ENCODE results near the gene RELB. TPM values are rescaled to one million over a fixed set of nuclear protein-coding genes. Genes with fewer than 3 reads are reported as not detected.

RELB gene
- total RNA-seq, 8 experiments from 2014 or later: 1.7 to 15.4 (median 5.4) TPM

DNA sequence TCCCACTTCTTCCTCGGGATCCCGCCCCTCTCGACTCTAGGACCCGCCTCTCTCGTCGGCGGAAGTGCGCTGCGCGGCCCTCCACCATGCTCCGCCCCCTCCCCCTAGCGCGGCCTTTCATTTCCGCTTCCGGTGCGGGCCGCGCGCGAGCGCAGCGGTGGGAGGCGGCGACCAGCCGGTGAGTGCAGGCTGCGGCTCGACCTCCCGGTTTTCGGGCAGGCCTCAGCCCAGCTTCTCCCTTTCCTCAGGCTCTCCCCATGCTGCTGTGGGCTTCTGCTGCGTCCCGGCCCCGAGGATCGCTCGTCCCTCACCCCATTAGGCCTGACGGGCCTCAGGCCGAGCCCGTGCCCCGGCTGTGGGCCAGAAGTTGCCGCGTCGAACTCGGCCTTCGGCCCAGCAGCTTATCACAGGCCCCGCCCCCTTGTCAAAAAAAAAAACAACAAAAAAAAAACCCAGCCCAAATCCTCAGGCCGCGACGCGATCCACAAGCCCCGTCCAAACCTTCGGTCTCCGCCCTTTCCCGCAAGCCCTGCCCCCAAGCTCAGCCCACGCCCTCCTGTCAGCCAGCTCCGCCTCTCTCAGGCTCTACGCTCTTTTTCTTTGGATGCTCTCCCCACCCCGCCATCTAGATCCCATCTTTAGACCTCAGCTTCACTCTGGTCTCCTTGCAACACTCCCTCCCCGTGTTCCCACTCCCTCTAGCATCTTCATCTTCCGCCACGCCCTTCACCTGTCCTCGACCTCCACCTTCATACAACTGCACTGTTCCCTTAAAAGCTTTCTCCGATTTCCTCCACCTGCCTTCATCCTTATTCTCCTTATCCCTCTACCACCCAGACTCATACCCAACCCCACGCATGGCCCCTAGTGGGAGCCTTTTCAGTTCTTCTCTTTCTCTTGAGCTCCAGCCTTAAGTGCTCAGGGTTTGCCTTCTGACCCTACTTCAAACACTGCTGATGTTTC is 37.9 kb downstream of the RELB start, which contains the start of gene CLASRP:
Gene CLASRP, plus strand, starts transcription at position 115 of the 963 bp plus-strand sequence. CDS start 1,168 bp downstream, outside the sequence.
- ATAC-seq (replicated peaks in 6 of 8): peak; percentile 93 to 98 (median 96)
- WGBS, 10 experiments: 0 to 9% (median 0%) methylated on average over 2 to 26 of the region's 62 CpGs; no CpG with 5 or more reads in 2 of the 10 experiments
- in situ Hi-C loops (cut with MboI; ENCODE audit: low pct_unique_long_range_greater_than_20kb in 2 of 9, low sequenced_read_pairs in 9 of 9, unreplicated experiment in 9 of 9): no loop called here

DNA sequence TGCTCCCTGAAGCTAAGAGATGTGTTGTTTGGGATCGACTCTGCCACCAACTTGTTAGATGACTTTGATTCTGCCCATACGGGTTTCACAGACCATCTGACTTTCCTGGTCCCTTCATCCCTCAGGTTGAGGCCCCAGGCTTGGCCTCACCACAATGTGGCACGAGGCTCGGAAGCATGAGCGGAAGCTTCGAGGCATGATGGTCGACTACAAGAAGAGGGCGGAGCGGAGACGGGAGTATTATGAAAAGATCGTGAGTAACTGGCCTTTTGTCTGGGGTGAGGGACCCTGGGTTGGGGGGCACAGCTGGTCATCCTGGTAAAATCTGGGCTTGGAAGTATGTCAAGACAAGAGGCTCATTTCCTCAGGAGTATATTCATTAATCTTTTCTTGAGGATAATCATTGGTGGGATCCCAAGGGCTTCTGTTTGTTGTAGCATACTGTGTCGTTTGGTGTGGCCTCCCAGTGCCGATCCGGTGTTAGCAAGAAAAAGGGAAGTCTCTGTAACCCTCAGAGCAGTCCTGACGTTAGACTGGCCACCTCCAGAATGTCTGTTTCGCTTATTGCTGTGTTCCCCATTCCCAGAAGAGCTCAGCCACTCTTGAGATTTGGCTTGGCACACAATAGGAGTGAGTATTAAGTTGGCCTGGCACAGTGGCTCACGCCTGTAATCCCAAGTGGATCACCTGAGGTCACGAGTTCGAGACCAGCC is 39.0 kb downstream of the RELB start:
- Histone ChIP-seq H3K4me3 (peak overlapping the region; percentile 74 to 96 (median 81)), H3K4me1 (replicated peaks in 1 of 2) (peaks cover 7 to 11% of the 10 kb centered on the region in 2 donors), H3K27ac (no peak overlapping the region)
- in situ Hi-C loops (cut with MboI; ENCODE audit: low pct_unique_long_range_greater_than_20kb in 2 of 9, low sequenced_read_pairs in 9 of 9, unreplicated experiment in 9 of 9): no loop called here
- WGBS, 10 experiments: 20 to 100% (median 87%) methylated on average over 1 to 12 of the region's 19 CpGs; no CpG with 5 or more reads in 2 of the 10 experiments
- no peak for ATAC-seq (replicated peaks in 6 of 8)

More for the DNA sequence above, 37.9 kb downstream of the RELB start, which contains the start of gene CLASRP:
- Histone ChIP-seq H3K27ac (peak within 1 kb of the TSS; percentile 86 to 92), H3K4me3 (peak within 1 kb of the TSS; percentile 74 to 96 (median 81)), H3K4me1 (replicated peaks in 1 of 2) (peaks cover 7 to 11% of the 10 kb centered on the region in 2 donors)

DNA sequence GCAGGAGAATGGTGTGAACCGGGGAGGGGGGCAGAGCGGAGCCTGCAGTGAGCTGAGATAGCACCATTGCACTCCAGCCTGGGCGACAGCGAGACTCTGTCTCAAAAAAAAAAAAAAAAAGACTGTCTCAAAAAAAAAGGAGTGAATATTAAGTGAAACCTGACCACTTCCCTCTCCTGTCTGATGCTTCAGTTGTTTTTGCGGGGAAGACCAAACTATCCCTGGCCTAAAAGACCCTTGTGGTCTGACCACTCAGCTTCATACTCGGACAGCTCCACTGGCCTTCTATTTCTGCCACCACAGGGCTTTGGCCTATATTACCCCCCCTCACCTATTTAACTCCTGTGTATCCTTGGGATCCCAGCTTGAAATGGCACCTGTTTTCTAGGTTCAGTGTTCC is 39.9 kb downstream of the RELB start:
- 84 to 97% (median 93%) methylated on average over 2 to 6 of the region's 6 CpGs; no CpG with 5 or more reads in 4 of the 10 experiments for WGBS, 10 experiments
- Histone ChIP-seq H3K27ac (no peak overlapping the region), H3K4me1 (replicated peaks in 1 of 2) (peaks cover 7 to 11% of the 10 kb centered on the region in 2 donors), H3K4me3 (no peak overlapping the region)
- in situ Hi-C loops (cut with MboI; ENCODE audit: low pct_unique_long_range_greater_than_20kb in 2 of 9, low sequenced_read_pairs in 9 of 9, unreplicated experiment in 9 of 9): no loop called here
- ATAC-seq (replicated peaks in 6 of 8): no peak

DNA sequence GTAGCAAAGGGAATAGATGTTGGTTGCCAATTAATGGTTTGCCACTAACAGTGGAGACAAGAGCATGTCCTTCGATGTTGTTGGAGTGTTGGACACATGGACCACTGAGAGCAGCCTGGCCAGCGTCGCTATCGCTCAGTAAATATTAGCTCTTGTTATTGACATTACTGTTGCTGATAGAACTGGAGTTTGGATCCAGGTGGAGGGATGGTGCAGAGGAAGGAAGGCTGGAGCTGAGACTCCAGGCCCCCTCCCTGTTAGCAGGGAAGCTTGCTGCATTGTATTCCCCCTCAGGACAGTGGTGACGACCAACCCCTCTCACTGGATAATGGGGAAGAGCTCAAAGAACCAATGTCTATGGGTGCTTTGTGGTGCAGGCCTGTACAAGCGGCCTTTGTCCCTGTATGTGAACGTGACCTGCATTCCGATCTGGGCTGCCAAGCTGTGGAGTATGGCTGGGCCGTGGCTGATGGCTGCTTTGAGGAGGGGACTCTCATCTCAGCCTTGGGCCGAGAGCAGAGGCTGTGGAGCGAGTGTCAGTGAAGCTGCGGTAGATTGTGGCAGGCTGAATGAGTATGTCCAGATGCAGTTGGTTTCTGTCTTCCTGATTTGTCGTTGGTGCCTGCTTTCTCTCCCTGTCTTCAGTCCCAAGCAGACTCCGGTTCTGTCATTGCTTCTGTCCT is 44.5 kb downstream of the RELB start:
- 67 to 98% (median 92%) methylated on average over 2 to 10 of the region's 14 CpGs; no CpG with 5 or more reads in 1 of the 10 experiments for WGBS, 10 experiments
- Histone ChIP-seq H3K4me3 (no peak overlapping the region), H3K27ac (no peak overlapping the region), H3K4me1 (replicated peaks in 1 of 2) (no peaks in the 10 kb centered on the region)
- ATAC-seq (replicated peaks in 6 of 8): peak in 4 of 8 experiments; percentile 30 to 96 (median 78)
- in situ Hi-C loops (cut with MboI; ENCODE audit: low pct_unique_long_range_greater_than_20kb in 2 of 9, low sequenced_read_pairs in 9 of 9, unreplicated experiment in 9 of 9): no loop called here

DNA sequence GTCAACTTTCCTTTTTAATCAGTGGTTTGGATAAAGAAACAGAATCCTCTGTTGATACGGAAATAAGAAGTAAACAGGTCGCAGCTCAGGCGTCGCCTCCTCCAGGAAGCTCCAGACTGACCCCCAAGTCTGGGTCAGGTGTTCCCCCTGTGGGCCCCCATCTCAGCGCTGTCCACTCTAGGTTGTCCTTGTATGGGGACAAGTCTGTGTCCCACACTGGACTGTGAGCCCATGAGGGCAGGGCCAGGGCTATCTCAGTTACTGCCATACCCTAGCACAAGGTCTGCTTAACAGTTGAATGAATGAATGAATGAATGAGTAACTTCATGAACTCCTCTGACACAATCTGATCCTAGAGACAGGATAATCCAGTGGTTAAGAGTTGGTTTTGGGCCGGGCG is 45.1 kb downstream of the RELB start:
- Histone ChIP-seq H3K4me1 (replicated peaks in 1 of 2) (no peaks in the 10 kb centered on the region), H3K27ac (no peak overlapping the region), H3K4me3 (no peak overlapping the region)
- in situ Hi-C loops (cut with MboI; ENCODE audit: low pct_unique_long_range_greater_than_20kb in 2 of 9, low sequenced_read_pairs in 9 of 9, unreplicated experiment in 9 of 9): no loop called here
- no peak for ATAC-seq (replicated peaks in 6 of 8)
- WGBS, 10 experiments: 95 to 100% (median 100%) methylated on average over 1 to 7 of the region's 7 CpGs; no CpG with 5 or more reads in 4 of the 10 experiments

DNA sequence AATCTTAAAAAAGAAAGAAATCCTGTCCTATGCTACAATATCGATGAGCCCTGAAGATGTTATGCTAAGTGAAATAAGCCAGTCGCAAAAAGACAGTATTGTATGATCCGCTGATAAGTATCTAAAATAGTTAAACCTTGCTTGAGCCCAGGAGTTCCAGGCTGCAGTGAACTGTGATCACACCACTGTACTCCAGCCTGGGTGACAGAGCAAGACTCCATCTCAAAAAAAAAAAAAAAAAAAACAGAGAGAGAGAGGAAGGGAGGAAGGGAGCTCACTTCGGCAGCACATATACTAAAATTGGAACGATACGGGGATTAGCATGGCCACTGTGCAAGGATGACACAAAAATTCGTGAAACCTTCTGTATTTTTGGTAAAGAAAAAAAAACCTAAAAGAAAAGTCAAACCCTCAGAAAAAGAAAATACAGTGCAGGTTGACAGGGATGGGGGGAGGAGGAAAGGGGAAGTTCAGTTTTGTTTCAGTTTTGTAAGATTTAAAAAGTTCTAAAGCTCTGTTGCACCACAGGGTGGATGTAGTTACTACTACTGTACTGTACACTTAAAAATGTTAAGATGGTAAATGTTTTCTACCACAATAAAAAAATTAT is 46.0 kb downstream of the RELB start:
- ATAC-seq (replicated peaks in 6 of 8): no peak
- no peaks in the 10 kb centered on the region for H3K4me1 ChIP-seq (replicated peaks in 1 of 2)
- 56 to 100% (median 92%) methylated on average over 3 to 7 of the region's 7 CpGs for WGBS, 10 experiments
- H3K27ac ChIP-seq: no peak overlapping the region
- no peak overlapping the region for H3K4me3 ChIP-seq
- in situ Hi-C loops (cut with MboI; ENCODE audit: low pct_unique_long_range_greater_than_20kb in 2 of 9, low sequenced_read_pairs in 9 of 9, unreplicated experiment in 9 of 9): no loop called here

DNA sequence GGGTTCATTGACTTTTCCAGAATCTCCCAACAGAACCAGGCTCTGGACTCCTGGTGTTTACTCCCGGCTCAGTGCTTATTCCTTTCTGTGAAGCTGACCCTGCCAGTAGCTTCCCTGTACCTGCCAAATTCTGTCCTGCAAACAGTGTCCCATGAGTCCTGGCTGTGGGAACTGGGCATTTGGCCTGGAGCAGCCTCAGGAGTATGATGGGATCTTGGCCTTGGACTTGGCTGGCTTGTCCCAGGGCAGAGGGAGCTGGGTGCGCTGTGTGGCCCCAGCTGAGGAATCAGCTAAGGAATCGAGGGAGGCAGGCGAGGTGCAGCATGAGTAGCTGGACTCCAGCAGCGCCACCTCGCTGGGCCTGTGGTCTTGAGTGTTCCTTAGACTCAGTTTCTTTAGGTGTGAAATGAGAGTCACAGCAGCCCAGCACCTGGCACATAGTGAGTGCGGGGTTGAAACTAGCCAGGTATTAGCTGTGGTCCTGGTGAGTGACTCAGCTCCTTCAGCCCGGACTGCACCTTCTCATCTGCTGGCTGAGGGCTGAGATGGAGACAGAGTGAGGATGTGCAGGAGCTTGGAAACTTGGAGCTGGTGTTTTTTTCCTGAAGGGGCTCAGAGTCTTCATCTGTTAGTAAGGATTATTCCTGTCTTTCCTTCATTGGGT is 47.9 kb downstream of the RELB start:
- in situ Hi-C loops (cut with MboI; ENCODE audit: low pct_unique_long_range_greater_than_20kb in 2 of 9, low sequenced_read_pairs in 9 of 9, unreplicated experiment in 9 of 9): no loop called here
- 80 to 100% (median 88%) methylated on average over 1 to 7 of the region's 8 CpGs; no CpG with 5 or more reads in 4 of the 10 experiments for WGBS, 10 experiments
- ATAC-seq (replicated peaks in 6 of 8): no peak
- Histone ChIP-seq H3K4me3 (no peak overlapping the region), H3K27ac (no peak overlapping the region), H3K4me1 (replicated peaks in 1 of 2) (no peaks in the 10 kb centered on the region)

DNA sequence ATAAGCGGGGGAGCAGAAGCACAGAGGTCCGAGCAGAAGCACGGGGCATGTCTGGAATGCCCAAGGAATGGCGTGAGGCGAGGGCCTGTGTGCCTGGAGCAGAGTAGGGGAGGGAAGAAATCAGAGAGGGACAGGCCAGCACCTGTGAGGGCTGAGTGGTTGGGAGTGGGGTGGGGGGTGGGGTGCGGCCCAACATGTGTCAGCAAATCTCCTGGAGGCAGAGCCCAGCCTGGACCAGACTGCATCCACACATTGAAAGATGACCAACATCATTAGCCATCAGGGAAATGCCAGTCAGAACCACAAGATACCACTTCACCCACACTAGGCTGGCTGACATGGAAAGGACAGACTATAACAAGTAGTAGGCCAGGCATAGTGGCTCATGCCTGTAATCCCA is 48.8 kb downstream of the RELB start:
- no peak for ATAC-seq (replicated peaks in 6 of 8)
- in situ Hi-C loops (cut with MboI; ENCODE audit: low pct_unique_long_range_greater_than_20kb in 2 of 9, low sequenced_read_pairs in 9 of 9, unreplicated experiment in 9 of 9): no loop called here
- no peak overlapping the region for H3K27ac ChIP-seq
- 87 to 100% (median 90%) methylated on average over 2 to 3 of the region's 6 CpGs; no CpG with 5 or more reads in 7 of the 10 experiments for WGBS, 10 experiments
- no peaks in the 10 kb centered on the region for H3K4me1 ChIP-seq (replicated peaks in 1 of 2)
- no peak overlapping the region for H3K4me3 ChIP-seq

DNA sequence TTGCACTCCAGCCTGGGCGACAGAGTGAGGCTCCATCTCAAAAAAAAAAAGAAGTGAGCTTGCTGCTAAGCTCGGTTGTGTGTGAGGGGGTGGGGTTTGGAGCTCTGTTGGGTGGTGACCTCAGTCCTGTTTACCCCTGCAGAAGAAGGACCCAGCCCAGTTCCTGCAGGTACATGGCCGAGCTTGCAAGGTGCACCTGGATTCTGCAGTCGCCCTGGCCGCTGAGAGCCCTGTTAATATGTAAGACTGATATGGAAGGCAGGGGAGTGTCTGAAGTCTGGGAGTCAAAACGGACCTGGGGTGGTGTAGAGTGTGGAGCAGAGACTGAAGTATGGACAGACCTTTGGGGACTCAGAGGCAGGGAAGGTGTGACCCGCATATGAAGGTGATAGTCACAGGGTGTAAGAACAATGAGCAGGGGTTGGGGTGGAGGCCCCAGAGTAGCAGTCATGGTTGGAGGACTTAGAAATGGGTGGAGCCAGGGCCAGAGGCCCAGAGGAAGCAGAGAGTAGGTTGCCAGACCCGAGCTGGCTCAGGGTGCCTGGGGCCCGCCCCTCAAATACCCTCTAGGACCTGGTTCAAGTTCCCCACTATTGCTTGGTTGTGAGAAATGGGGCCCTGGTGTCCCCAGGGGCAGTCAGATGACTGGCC is 50.8 kb downstream of the RELB start:
- Histone ChIP-seq H3K4me3 (no peak overlapping the region), H3K27ac (no peak overlapping the region), H3K4me1 (replicated peaks in 1 of 2) (no peaks in the 10 kb centered on the region)
- 50 to 100% (median 90%) methylated on average over 1 to 6 of the region's 9 CpGs; no CpG with 5 or more reads in 5 of the 10 experiments for WGBS, 10 experiments
- in situ Hi-C loops (cut with MboI; ENCODE audit: low pct_unique_long_range_greater_than_20kb in 2 of 9, low sequenced_read_pairs in 9 of 9, unreplicated experiment in 9 of 9): no loop called here
- ATAC-seq (replicated peaks in 6 of 8): peak in 3 of 8 experiments; percentile 14 to 80 (median 74)

DNA sequence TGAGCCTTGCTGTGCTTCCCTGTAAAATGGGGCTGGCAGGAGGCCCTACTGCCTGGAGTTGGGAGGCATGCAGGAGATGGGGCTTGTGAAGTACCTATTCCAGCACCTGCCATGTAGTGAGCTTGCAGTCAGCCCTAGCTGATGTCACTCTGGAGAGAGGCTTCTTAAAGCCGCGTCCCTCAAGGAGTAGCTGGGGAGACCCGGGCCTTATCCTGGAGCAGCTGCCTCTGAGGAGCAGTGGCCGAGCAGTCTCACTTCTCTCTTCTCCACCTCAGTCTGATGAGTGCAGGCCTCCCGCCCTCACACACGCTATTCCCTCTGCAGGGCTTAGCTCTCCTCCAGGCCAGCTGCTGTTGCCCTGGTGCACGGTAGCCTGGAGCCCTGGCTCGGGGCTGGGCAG is 55.6 kb downstream of the RELB start:
- ATAC-seq (replicated peaks in 6 of 8): peak in 2 of 8 experiments; percentile 15 to 31
- in situ Hi-C loops (cut with MboI; ENCODE audit: low pct_unique_long_range_greater_than_20kb in 2 of 9, low sequenced_read_pairs in 9 of 9, unreplicated experiment in 9 of 9): no loop called here
- no peak overlapping the region for H3K4me3 ChIP-seq
- no peaks in the 10 kb centered on the region for H3K4me1 ChIP-seq (replicated peaks in 1 of 2)
- WGBS, 10 experiments: 90 to 100% (median 95%) methylated on average over 2 to 4 of the region's 8 CpGs; no CpG with 5 or more reads in 7 of the 10 experiments
- no peak overlapping the region for H3K27ac ChIP-seq

DNA sequence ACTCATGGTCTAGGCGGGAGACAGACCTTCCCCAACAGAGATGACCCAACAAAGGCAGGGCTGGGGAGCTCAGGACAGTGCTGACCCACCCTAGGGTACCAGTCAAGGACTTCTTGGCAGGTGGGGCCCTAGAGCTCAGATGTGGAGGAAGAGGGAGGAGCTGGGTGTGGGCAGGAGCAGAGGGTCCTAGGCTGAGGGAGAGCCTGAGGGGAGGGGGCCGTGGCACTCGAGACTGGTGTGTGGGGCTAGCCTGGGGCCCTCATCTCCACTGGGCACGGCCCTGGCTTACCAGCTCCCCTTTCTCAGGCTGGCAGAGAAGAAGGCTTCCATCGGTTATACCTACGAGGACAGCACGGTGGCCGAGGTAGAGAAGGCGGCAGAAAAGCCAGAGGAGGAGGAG is 56.2 kb downstream of the RELB start:
- Histone ChIP-seq H3K4me3 (no peak overlapping the region), H3K27ac (no peak overlapping the region), H3K4me1 (replicated peaks in 1 of 2) (no peaks in the 10 kb centered on the region)
- ATAC-seq (replicated peaks in 6 of 8): peak in 3 of 8 experiments; percentile 17 to 23 (median 17)
- WGBS, 10 experiments: 80 to 100% methylated on average over 1 of the region's 9 CpGs; no CpG with 5 or more reads in 8 of the 10 experiments
- in situ Hi-C loops (cut with MboI; ENCODE audit: low pct_unique_long_range_greater_than_20kb in 2 of 9, low sequenced_read_pairs in 9 of 9, unreplicated experiment in 9 of 9): no loop called here
